B cell (primary cell): Measurements from ENCODE around the gene TMPRSS9. TPM values are rescaled to one million over a fixed set of nuclear protein-coding genes. Genes with fewer than 3 reads are reported as not detected.

Experiments
- ATAC-seq: fragments of 200-7000 bp; cut with Tn5 transposase; one replicate; pipeline ENCODE4 v1.10.0; 2021; ENCODE audit warnings: low read depth, mild to moderate bottlenecking, moderate number of reproducible peaks, moderate library complexity
- CTCF ChIA-PET: fragments of 350-600 bp; sonication (Branson Sonifier 250); formaldehyde crosslinking; loops from one replicate; lab custom pipeline; 2021; ENCODE audit warnings: antibody characterized with exemption, inconsistent platforms; lab: Charles Lee
- POLR2A ChIA-PET: fragments of 350-600 bp; sonication (Branson Sonifier 250); formaldehyde crosslinking; loops from one replicate; lab custom pipeline; 2021; ENCODE audit warnings: antibody characterized with exemption; lab: Charles Lee
- DNase-seq: peaks from one replicate; pipeline ENCODE4 v3.0.0; 2013
- H2AFZ ChIP-seq: 2 replicates; pipeline ENCODE4 v1.6.1; 2012; ENCODE audit warnings: mild to moderate bottlenecking, low read depth, low read length; ENCODE audit not compliant: insufficient read depth, poor library complexity, severe bottlenecking
- H3K27ac ChIP-seq, 2 donors: 1 replicate in 1 of 2; 2 replicates in 1 of 2; pipeline ENCODE4 v1.5.1; 2012 to 2013; ENCODE audit warnings: low read length in 2 of 2, mild to moderate bottlenecking in 2 of 2, moderate library complexity in 1 of 2
- H3K27me3 ChIP-seq, 4 experiments: fragments of 200-600 bp in 1 of 4; sonication (generic) in 1 of 4; replicated peaks in 1 of 4; 1 replicate in 2 of 4; 2 replicates in 2 of 4; pipeline versions ENCODE4 v1.6.1 to v1.7.0; 2013 to 2016; ENCODE audit warnings: low read length in 3 of 4, mild to moderate bottlenecking in 2 of 4, mixed read lengths in 1 of 4, moderate library complexity in 1 of 4; ENCODE audit not compliant: insufficient read depth in 4 of 4, control insufficient read depth in 3 of 4; ENCODE audit errors: control extremely low read depth in 1 of 4
- H3K36me3 ChIP-seq, 2 experiments: replicated peaks in 1 of 2; 1 replicate in 1 of 2; 2 replicates in 1 of 2; pipeline versions ENCODE4 v1.6.1 to v1.7.1; 2013; ENCODE audit warnings: low read length in 1 of 2; ENCODE audit not compliant: insufficient read depth in 2 of 2, control insufficient read depth in 1 of 2; ENCODE audit errors: control extremely low read depth in 1 of 2, extremely low read depth in 1 of 2
- H3K4me1 ChIP-seq, 2 donors: fragments of 200-600 bp in 1 of 2; sonication (generic) in 1 of 2; 1 replicate in 1 of 2; 2 replicates in 1 of 2; pipeline versions ENCODE4 v1.5.1 to v1.6.1; 2013 to 2017; ENCODE audit warnings: low read length in 2 of 2; ENCODE audit not compliant: control insufficient read depth in 2 of 2, insufficient read depth in 2 of 2
- H3K4me2 ChIP-seq: replicated peaks from 2 replicates; pipeline ENCODE3; 2012; ENCODE audit warnings: mild to moderate bottlenecking, low read depth, low read length; ENCODE audit not compliant: poor library complexity, severe bottlenecking
- H3K4me3 ChIP-seq, 5 experiments: fragments of 200-600 bp in 1 of 5; sonication (generic) in 1 of 5; 1 replicate in 3 of 5; 2 replicates in 2 of 5; pipeline versions ENCODE4 v1.5.1 to v1.7.0; 2011 to 2016; ENCODE audit warnings: low read length in 4 of 5, mild to moderate bottlenecking in 4 of 5, low read depth in 2 of 5, control low read depth in 1 of 5, moderate library complexity in 1 of 5; ENCODE audit not compliant: insufficient read depth in 1 of 5; ENCODE audit errors: control extremely low read depth in 1 of 5, extremely low read depth in 1 of 5
- H3K79me2 ChIP-seq: fragments of 200-600 bp; sonication (generic); one replicate; pipeline ENCODE4 v1.6.0; 2016; ENCODE audit warnings: low read length; ENCODE audit not compliant: control insufficient read depth, insufficient read depth
- H3K9ac ChIP-seq: fragments of 200-600 bp; sonication (generic); 2 replicates; pipeline ENCODE4 v1.6.1; 2017; ENCODE audit warnings: mild to moderate bottlenecking, low read length, moderate library complexity
- H3K9me3 ChIP-seq, 3 donors: one replicate each; pipeline versions ENCODE4 v1.6.1 to v1.7.1; 2013; ENCODE audit warnings: low read length in 2 of 3; ENCODE audit not compliant: control insufficient read depth in 2 of 3, insufficient read depth in 1 of 3; ENCODE audit errors: control extremely low read depth in 1 of 3
- H4K20me1 ChIP-seq: 2 replicates; pipeline ENCODE4 v1.6.0; 2012; ENCODE audit warnings: mild to moderate bottlenecking, low read length; ENCODE audit not compliant: insufficient read depth, control insufficient read depth, poor library complexity, severe bottlenecking
- H3K27ac Mint-ChIP-seq: one replicate; pipeline ENCODE4 v1.8.0; 2021; ENCODE audit warnings: mixed read lengths
- H3K27me3 Mint-ChIP-seq: one replicate; pipeline ENCODE4 v1.8.0; 2021; ENCODE audit warnings: mixed read lengths
- H3K4me1 Mint-ChIP-seq: one replicate; pipeline ENCODE4 v1.8.0; 2021; ENCODE audit warnings: mixed read lengths
- H3K4me3 Mint-ChIP-seq: one replicate; pipeline ENCODE4 v1.8.0; 2021; ENCODE audit warnings: mixed read lengths
- H3K9me3 Mint-ChIP-seq: one replicate; pipeline ENCODE4 v1.8.0; 2022; ENCODE audit warnings: mixed read lengths; ENCODE audit not compliant: insufficient read depth
- EZH2 ChIP-seq: IDR thresholded peaks from 2 replicates; pipeline ENCODE4 v1.6.1; 2012; ENCODE audit warnings: borderline replicate concordance, low read depth, mild to moderate bottlenecking, moderate library complexity, low read length; ENCODE audit not compliant: insufficient read depth, poor library complexity, severe bottlenecking
- WGBS: methylation state at CpG from one replicate; pipeline ENCODE4 v1.1.5; 2013; ENCODE audit warnings: missing lambda C conversion rate; ENCODE audit not compliant: insufficient coverage; 5-methylcytosine and 5-hydroxymethylcytosine counted together
- intact Hi-C: fragments of 100-400 bp; cut with micrococcal nuclease; formaldehyde crosslinking; loops from one replicate; pipeline ENCODE4 v1.10.0; 2022
- polyA plus RNA-seq: library from polyadenylated mRNA; depleted of rRNA; stranded (reverse); fragments of >200 nt; gene quantifications from 2 replicates; pipeline ENCODE4 v1.2.3, GENCODE V29; 2012
- total RNA-seq, 2 donors: library from RNA; stranded (reverse); fragments of 120-200 nt in 1 of 2; gene quantifications; 1 replicate in 1 of 2; 2 replicates in 1 of 2; pipeline versions ENCODE4 v1.2.3 to v1.2.4, GENCODE V29; 2013 to 2022
- TF ChIP-seq, protein P1 (sequence below): fragments of 200-600 bp; IDR thresholded peaks from one replicate; pipeline ENCODE4 v1.8.0; 2022; ENCODE audit warnings: antibody characterized with exemption, mild to moderate bottlenecking

The TMPRSS9 gene
- total and polyA plus RNA-seq, 2 donors (not counting 1 experiment from before 2014, with no cell fraction given) = not detected

DNA sequence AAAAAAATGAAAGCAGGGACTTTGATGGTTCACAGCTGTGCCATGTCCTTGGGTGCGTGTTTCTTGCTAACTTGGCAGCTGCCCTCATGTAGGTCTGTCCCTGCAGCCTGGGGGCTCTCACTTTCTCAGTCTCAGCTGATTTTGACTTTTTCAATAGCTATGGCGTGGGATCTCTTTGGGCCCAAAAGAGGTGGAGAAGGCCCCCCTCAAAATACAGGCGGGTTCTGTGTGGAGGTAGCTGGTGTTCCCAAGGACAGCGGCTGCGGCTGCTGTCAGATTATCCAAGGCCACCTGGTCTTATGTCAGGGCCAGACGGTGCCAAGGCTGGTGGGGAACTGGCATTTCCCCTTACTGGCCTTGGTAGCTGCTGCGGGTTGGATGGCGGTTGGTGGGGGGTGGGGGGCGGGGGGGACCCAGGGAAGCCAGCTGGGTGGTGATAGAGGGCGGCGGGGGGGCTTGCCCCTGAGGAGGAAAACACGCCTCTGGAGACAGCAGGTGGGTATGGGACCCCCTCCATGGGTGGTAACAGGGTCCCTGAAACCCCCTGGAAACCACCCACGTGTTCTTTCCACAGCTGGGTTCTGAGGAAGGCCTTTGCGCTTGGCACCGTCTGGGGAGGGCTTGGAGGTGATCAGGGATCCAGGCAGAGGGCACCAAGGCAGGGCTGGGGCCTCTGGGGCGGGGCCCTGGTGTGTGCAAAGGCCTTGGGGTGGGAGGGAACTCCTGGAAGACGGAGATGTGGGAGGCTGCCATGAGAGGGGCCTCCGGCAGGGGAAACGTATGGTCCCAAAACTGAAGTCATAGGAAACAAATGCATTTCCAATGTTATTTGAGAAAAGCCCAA, 63.2 kb downstream of the TMPRSS9 start:
- Histone ChIP-seq H2AFZ (no peak overlapping the region), H3K79me2 (peaks cover 33% of the 10 kb centered on the region), H3K4me1 (peaks cover 14 to 18% of the 10 kb centered on the region in 2 donors), H3K4me3 (no peak overlapping the region), H3K4me2 (no peak overlapping the region), H3K9ac (no peak overlapping the region), H3K27me3 (no peaks in the 10 kb centered on the region), H3K36me3 (peaks cover 0 to 11% of the 10 kb centered on the region in 2 experiments), H4K20me1 (peaks cover 33% of the 10 kb centered on the region), H3K27ac (no peak overlapping the region), H3K9me3 (no peaks in the 10 kb centered on the region)
- ChIA-PET POLR2A (interaction anchor here (0.6 kb wide), 1 partner anchor 613 kb away, joined by 11 read pairs; no protein-coding TSS in a partner anchor), CTCF (interaction anchor here (1.2 kb wide), 1 partner anchor 29 kb away, joined by 7 read pairs; no protein-coding TSS in a partner anchor)
- WGBS = 35% methylated on average over 8 of the region's 19 CpGs
- peak; percentile 13 for DNase-seq
- Mint-ChIP-seq H3K4me1 (peaks cover 13% of the 10 kb centered on the region), H3K4me3 (no peak overlapping the region), H3K27me3 (no peaks in the 10 kb centered on the region), H3K9me3 (no peaks in the 10 kb centered on the region), H3K27ac (no peak overlapping the region)
- no peak for TF ChIP-seq EZH2
- intact Hi-C loops = no loop called here
- no peak for ATAC-seq

DNA sequence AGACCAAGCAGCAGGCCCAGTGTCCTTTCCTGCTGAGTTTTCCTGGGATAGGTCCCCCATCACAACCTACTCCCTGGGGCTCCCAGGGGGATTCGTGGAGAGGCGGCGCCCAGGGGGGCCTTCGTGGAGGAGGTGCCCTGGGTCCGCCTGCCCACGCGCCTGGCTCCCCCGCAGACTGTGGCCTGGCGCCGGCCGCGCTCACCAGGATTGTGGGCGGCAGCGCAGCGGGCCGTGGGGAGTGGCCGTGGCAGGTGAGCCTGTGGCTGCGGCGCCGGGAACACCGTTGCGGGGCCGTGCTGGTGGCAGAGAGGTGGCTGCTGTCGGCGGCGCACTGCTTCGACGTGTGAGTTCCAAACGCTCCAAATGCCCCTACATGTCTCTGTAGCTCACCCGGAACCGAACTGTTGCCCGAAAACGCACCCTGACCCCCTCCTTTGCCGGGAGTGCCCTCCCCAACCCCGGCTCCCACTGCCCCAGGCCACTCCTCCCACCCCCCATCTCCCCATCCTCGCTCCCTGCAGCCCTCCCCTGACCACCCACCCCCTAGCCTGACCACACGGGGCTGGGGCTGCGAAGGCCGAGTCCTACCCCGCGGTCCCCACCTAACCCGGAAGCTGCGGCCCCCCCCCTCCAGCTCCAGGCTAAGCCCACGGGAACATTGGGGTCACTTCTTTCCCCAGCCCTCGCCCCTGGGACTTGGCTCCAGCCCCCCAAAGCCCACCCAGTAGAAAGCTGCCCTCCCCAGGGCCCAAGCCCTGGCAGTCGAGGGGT, 64.0 kb downstream of the TMPRSS9 start:
- TF ChIP-seq EZH2 = no peak
- TF ChIP-seq, protein P1, sequence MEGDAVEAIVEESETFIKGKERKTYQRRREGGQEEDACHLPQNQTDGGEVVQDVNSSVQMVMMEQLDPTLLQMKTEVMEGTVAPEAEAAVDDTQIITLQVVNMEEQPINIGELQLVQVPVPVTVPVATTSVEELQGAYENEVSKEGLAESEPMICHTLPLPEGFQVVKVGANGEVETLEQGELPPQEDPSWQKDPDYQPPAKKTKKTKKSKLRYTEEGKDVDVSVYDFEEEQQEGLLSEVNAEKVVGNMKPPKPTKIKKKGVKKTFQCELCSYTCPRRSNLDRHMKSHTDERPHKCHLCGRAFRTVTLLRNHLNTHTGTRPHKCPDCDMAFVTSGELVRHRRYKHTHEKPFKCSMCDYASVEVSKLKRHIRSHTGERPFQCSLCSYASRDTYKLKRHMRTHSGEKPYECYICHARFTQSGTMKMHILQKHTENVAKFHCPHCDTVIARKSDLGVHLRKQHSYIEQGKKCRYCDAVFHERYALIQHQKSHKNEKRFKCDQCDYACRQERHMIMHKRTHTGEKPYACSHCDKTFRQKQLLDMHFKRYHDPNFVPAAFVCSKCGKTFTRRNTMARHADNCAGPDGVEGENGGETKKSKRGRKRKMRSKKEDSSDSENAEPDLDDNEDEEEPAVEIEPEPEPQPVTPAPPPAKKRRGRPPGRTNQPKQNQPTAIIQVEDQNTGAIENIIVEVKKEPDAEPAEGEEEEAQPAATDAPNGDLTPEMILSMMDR = no peak
- no peaks in the 10 kb centered on the region for H3K9me3 ChIP-seq
- H3K4me3 Mint-ChIP-seq = no peak overlapping the region
- no peak overlapping the region for H3K4me2 ChIP-seq
- H3K36me3 ChIP-seq = peaks cover 0 to 11% of the 10 kb centered on the region in 2 experiments
- H3K4me1 ChIP-seq = peaks cover 15 to 21% of the 10 kb centered on the region in 2 donors
- intact Hi-C loops = no loop called here
- no peak overlapping the region for H2AFZ ChIP-seq
- POLR2A ChIA-PET = no interaction called here
- no peak overlapping the region for H3K4me3 ChIP-seq
- ATAC-seq (no peak), DNase-seq (peak; percentile 15)
- no peaks in the 10 kb centered on the region for H3K27me3 ChIP-seq
- no peaks in the 10 kb centered on the region for H3K9me3 Mint-ChIP-seq
- no peak overlapping the region for H3K27ac ChIP-seq
- CTCF ChIA-PET = no interaction called here
- H4K20me1 ChIP-seq = peaks cover 33% of the 10 kb centered on the region
- H3K9ac ChIP-seq = no peak overlapping the region
- peaks cover 13% of the 10 kb centered on the region for H3K4me1 Mint-ChIP-seq
- peaks cover 33% of the 10 kb centered on the region for H3K79me2 ChIP-seq
- no peak overlapping the region for H3K27ac Mint-ChIP-seq
- H3K27me3 Mint-ChIP-seq = no peaks in the 10 kb centered on the region
- 92% methylated on average over 33 of the region's 46 CpGs for WGBS
